Mononuclear cell (primary cell): ENCODE measurements around the gene UTP20. TPM values are rescaled to one million over a fixed set of nuclear protein-coding genes. Genes with fewer than 3 reads are reported as not detected.
"Not testable (repeated sequence)": the region's sequence is repeated elsewhere in the genome, so short reads cannot be mapped to it uniquely, and the experiment has no call there.

Experiments used
- H3K27me3 ChIP-seq: 2 replicates; pipeline ENCODE4 v1.6.0; 2011; ENCODE audit warnings: low read length, control low read depth; ENCODE audit not compliant: insufficient read depth
- H3K4me1 ChIP-seq: 2 replicates; pipeline ENCODE4 v1.5.1; 2011; ENCODE audit warnings: mild to moderate bottlenecking, low read length, control low read depth; ENCODE audit not compliant: insufficient read depth
- H3K4me3 ChIP-seq: 2 replicates; pipeline ENCODE4 v1.5.1; 2011; ENCODE audit warnings: mild to moderate bottlenecking, low read length, moderate library complexity
- H3K9me3 ChIP-seq: 2 replicates; pipeline ENCODE4 v1.5.1; 2011; ENCODE audit warnings: low read depth, mild to moderate bottlenecking, control low read depth, low read length
- total RNA-seq: library from RNA; depleted of rRNA; stranded (reverse); fragments of >200 nt; gene quantifications from one replicate; pipeline ENCODE4 v1.2.3, GENCODE V29; 2012

Gene UTP20
- total RNA-seq, 1 donor: 12.5 TPM

DNA sequence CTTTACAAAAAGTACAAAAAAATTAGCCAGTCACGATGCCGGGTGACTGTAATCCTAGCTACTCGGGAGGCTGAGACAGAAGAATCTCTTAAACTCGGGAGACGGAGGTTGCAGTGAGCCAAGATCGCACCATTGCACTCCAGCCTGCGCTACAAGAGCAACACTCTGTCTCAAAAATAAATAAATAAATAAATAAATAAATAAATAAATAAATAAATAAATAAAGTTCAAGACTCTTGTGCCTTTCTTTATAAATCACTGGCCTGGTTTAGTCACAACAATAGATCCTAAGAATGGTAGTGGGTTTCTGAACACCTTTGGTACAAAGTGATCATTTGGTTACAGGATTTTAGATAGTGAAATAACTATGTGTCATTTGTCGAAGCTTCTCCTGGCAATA, 81.5 kb downstream of the UTP20 start:
- H3K9me3 ChIP-seq: no peaks in the 10 kb centered on the region

GRCh38 chr12:101368016-101368415, 88.1 kb downstream of the UTP20 start:
- H3K4me1 ChIP-seq: no peaks in the 10 kb centered on the region
- no peak overlapping the region for H3K4me3 ChIP-seq
- no peaks in the 10 kb centered on the region for H3K9me3 ChIP-seq
- H3K27me3 ChIP-seq: no peaks in the 10 kb centered on the region

More for the DNA sequence above, 81.5 kb downstream of the UTP20 start:
- H3K4me3 ChIP-seq: no peak overlapping the region
- no peaks in the 10 kb centered on the region for H3K4me1 ChIP-seq
- H3K27me3 ChIP-seq: no peaks in the 10 kb centered on the region

- H3K4me1 ChIP-seq: no peaks in the 10 kb centered on the region
- H3K4me3 ChIP-seq: no peak overlapping the region
- H3K9me3 ChIP-seq: no peaks in the 10 kb centered on the region
- H3K27me3 ChIP-seq: no peaks in the 10 kb centered on the region
These were observed 92.5 kb downstream of the UTP20 start for GRCh38 chr12:101372431-101372830.

GRCh38 chr12:101375573-101375972, 95.7 kb downstream of the UTP20 start:
- no peaks in the 10 kb centered on the region for H3K27me3 ChIP-seq
- H3K4me1 ChIP-seq: no peaks in the 10 kb centered on the region
- no peak overlapping the region for H3K4me3 ChIP-seq
- H3K9me3 ChIP-seq: no peaks in the 10 kb centered on the region

GRCh38 chr12:101379149-101379548, 99.2 kb downstream of the UTP20 start:
- H3K9me3 ChIP-seq: no peaks in the 10 kb centered on the region
- no peaks in the 10 kb centered on the region for H3K27me3 ChIP-seq
- H3K4me1 ChIP-seq: no peaks in the 10 kb centered on the region
- no peak overlapping the region for H3K4me3 ChIP-seq

GRCh38 chr12:101391181-101391580, 111.3 kb downstream of the UTP20 start:
- H3K27me3 ChIP-seq, H3K9me3 ChIP-seq, H3K4me1 ChIP-seq, H3K4me3 ChIP-seq: not testable (repeated sequence)

GRCh38 chr12:101407049-101407435, 127.1 kb downstream of the UTP20 start:
- Histone ChIP-seq H3K4me3 (peak overlapping the region; percentile 86), H3K4me1 (peaks cover 22% of the 10 kb centered on the region), H3K27me3 (no peaks in the 10 kb centered on the region)

DNA sequence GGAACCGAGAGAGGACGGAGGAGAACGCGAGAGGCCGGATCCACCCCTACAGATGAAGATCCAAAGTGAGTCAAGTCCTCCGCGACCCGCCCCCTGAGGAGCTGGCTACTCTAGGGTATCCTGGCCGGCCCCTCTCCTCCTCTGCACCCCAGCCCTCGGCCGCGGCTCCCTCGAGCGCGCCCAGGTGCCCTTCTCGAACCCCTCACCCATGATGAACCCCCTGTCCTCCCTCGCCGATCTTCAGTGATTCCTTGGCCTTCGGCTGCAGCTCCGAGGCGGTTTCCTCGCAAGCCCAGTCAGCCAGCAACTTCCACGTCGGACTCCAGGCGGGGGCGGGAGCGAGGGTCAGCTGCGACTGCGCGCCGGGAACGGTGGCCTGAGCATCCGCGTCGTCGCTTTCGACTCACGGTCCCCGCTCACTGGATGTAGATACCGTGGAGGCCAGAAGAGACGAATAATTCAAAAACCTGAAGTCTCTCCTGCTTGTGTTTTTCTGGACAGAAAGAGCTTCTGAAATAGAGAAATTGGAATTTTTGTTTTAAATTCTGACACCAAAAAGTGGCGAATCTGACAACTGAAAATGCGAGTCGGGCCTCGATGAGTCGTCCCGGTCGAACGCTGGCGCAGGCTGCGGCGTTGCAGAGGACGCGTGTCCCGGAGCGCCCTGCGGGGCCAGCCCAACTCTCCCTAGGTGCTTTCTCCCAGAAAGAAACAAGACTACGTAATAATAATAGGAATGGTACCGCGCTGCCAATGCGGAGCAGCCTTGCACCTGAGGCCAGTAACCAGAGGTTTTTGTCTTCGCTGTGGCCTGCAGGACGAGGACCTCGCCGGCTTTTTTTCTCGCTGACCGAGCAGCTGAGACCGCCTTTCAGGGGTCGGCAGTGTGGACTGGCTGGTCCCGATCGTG, 127.8 kb downstream of the UTP20 start, which contains the start of gene ARL1:
Gene ARL1 (minus strand): TSS at position 337 of the 910 bp plus-strand sequence. CDS start 127 bp downstream, at position 210.
- H3K9me3 ChIP-seq: no peaks in the 10 kb centered on the region
- H3K4me1 ChIP-seq: peaks cover 22% of the 10 kb centered on the region
- peak within 1 kb of the TSS; percentile 86 for H3K4me3 ChIP-seq
- H3K27me3 ChIP-seq: no peaks in the 10 kb centered on the region

More at GRCh38 chr12:101407049-101407435, 127.1 kb downstream of the UTP20 start:
- no peaks in the 10 kb centered on the region for H3K9me3 ChIP-seq

DNA sequence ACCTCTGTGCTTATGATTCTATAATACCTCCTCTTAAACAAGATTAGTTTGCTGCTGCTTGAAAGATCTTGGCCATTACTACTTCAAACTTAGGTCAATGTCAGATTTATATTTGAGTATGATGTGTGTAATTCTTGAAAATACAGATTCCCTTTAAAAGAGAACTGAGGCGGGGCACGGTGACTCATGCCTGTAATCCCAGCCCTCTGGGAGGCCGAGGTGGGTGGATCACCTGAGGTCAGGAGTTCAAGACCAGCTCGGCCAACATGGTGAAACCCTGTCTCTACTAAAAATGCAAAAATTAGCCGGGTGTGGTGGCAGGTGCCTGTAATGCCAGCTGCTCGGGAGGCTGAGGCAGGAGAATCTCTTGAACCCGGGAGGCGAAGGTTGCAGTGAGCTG, 130.3 kb downstream of the UTP20 start:
- not testable (repeated sequence) for H3K9me3 ChIP-seq, H3K27me3 ChIP-seq, H3K4me3 ChIP-seq
- H3K4me1 ChIP-seq: peaks cover 22% of the 10 kb centered on the region

DNA sequence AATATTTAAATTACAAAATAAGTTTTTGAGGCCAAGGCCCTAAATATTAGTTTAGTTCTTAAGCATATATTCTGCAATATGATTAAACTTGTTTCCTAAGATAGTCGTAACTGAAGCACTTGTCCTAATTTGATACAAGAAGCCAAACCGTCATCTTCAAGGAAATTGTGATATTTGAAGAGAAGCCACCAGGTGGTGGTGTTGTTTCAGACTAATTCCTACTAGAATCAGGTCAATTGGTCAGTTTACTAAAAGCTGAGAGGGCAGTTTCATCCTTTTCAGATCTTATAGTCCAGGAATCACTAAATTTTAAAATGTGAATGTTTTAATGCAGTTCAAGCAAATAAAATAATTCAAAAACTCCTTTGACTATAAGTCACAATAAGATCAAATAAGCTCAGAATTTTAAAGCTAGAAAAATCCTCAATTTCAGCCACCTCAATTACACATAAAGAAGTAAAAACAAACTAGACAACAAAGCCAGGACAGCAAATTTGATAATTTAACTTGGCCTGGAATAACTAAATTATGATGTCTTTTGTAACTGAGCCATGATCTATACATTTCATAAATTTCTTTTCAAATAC, 134.7 kb downstream of the UTP20 start:
- H3K9me3 ChIP-seq: no peaks in the 10 kb centered on the region
- no peaks in the 10 kb centered on the region for H3K4me1 ChIP-seq
- no peak overlapping the region for H3K4me3 ChIP-seq
- H3K27me3 ChIP-seq: no peaks in the 10 kb centered on the region

- Histone ChIP-seq H3K4me1 (no peaks in the 10 kb centered on the region), H3K27me3 (no peaks in the 10 kb centered on the region), H3K9me3 (no peaks in the 10 kb centered on the region), H3K4me3 (no peak overlapping the region)
These were observed 135.3 kb downstream of the UTP20 start for GRCh38 chr12:101415228-101415627.

- H3K4me1 ChIP-seq, H3K27me3 ChIP-seq, H3K9me3 ChIP-seq, H3K4me3 ChIP-seq: not testable (repeated sequence)
These were observed 142.2 kb downstream of the UTP20 start for GRCh38 chr12:101422066-101422465.

GRCh38 chr12:101424620-101425019, 144.7 kb downstream of the UTP20 start:
- Histone ChIP-seq H3K9me3 (no peaks in the 10 kb centered on the region), H3K4me3 (no peak overlapping the region), H3K4me1 (no peaks in the 10 kb centered on the region), H3K27me3 (no peaks in the 10 kb centered on the region)

- H3K27me3 ChIP-seq: no peaks in the 10 kb centered on the region
- H3K4me3 ChIP-seq: no peak overlapping the region
- no peaks in the 10 kb centered on the region for H3K9me3 ChIP-seq
- no peaks in the 10 kb centered on the region for H3K4me1 ChIP-seq
These were observed 150.6 kb downstream of the UTP20 start for GRCh38 chr12:101430456-101430855.

DNA sequence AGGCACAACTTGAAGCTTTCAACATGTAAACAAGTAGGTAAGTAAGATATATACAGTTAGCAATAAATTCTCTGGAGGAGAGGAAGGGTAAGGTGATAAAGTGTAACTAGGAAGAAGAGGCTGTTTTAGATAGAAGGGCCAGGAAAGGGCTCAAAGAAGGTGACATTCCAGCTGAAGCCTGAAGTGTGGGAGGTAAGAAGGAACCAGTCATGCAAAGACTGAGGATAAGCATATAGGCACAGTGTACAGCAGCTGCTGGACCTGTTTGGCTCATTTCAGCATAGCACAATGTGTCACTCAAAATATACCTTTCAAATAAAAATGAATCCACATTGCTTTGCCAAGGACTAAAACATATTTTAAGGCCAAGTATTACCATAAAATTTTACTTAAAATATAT, 156.2 kb downstream of the UTP20 start:
- Histone ChIP-seq H3K27me3 (no peaks in the 10 kb centered on the region), H3K4me3 (no peak overlapping the region), H3K9me3 (no peaks in the 10 kb centered on the region), H3K4me1 (peaks cover 18% of the 10 kb centered on the region)
